Keratinocyte (primary cell): ENCODE data around the gene CTCF. TPM values are rescaled to one million over a fixed set of nuclear protein-coding genes. Genes with fewer than 3 reads are reported as not detected.
A peak's percentile ranks its signal among the peaks of the same experiment; 100 is the strongest.

Source experiments
- DNase-seq: peaks from one replicate; pipeline ENCODE4 v3.0.0-alpha.2; 2011; ENCODE audit warnings: low read depth, missing footprints, low spot score
- FAIRE-seq: peaks from 2 replicates; lab custom pipeline; 2011; peaks lifted over from hg19 to GRCh38; lab: Jason Lieb, UNC
- H2AFZ ChIP-seq: 2 replicates; pipeline ENCODE4 v1.6.0; 2012; ENCODE audit warnings: low read length, control low read depth, inconsistent platforms; ENCODE audit not compliant: control insufficient read depth
- H3K27ac ChIP-seq: 2 replicates; pipeline ENCODE4 v1.5.1; 2011; ENCODE audit warnings: low read length; ENCODE audit not compliant: control insufficient read depth, insufficient read depth
- H3K27me3 ChIP-seq: 3 replicates; pipeline ENCODE4 v1.6.0; 2011; ENCODE audit warnings: low read length; ENCODE audit not compliant: control insufficient read depth, insufficient read depth; ENCODE audit errors: extremely low read depth
- H3K36me3 ChIP-seq, 2 experiments: 2 replicates in 1 of 2; 3 replicates in 1 of 2; pipeline ENCODE4 v1.5.1; 2011; ENCODE audit warnings: low read length in 2 of 2, mild to moderate bottlenecking in 1 of 2; ENCODE audit not compliant: control insufficient read depth in 2 of 2, insufficient read depth in 2 of 2; ENCODE audit errors: extremely low read depth in 1 of 2
- H3K4me1 ChIP-seq: 3 replicates; pipeline ENCODE4 v1.5.1; 2011; ENCODE audit warnings: low read length; ENCODE audit not compliant: control insufficient read depth, insufficient read depth; ENCODE audit errors: extremely low read depth
- H3K4me2 ChIP-seq: 3 replicates; pipeline ENCODE4 v1.6.0; 2011; ENCODE audit warnings: low read depth, low read length; ENCODE audit not compliant: control insufficient read depth, insufficient read depth; ENCODE audit errors: extremely low read depth
- H3K4me3 ChIP-seq, 3 experiments: fragments of 200-600 bp in 1 of 3; sonication (generic) in 1 of 3; 2 replicates in 2 of 3; 3 replicates in 1 of 3; pipeline ENCODE4 v1.5.1; 2011 to 2016; ENCODE audit warnings: low read length in 3 of 3, mild to moderate bottlenecking in 3 of 3, control low read depth in 2 of 3, inconsistent platforms in 1 of 3, low read depth in 1 of 3, mixed read lengths in 1 of 3, mixed run types in 1 of 3, moderate library complexity in 1 of 3; ENCODE audit not compliant: control insufficient read depth in 2 of 3, insufficient read depth in 2 of 3; ENCODE audit errors: extremely low read depth in 1 of 3
- H3K79me2 ChIP-seq: 2 replicates; pipeline ENCODE4 v1.6.0; 2012; ENCODE audit warnings: low read length; ENCODE audit not compliant: control insufficient read depth, insufficient read depth
- H3K9ac ChIP-seq: 3 replicates; pipeline ENCODE4 v1.6.0; 2011; ENCODE audit warnings: low read length; ENCODE audit not compliant: control insufficient read depth, insufficient read depth; ENCODE audit errors: extremely low read depth
- H3K9me1 ChIP-seq: 3 replicates; pipeline ENCODE4 v1.6.0; 2011; ENCODE audit warnings: low read length; ENCODE audit not compliant: control insufficient read depth, insufficient read depth; ENCODE audit errors: extremely low read depth
- H3K9me3 ChIP-seq: 2 replicates; pipeline ENCODE4 v1.5.1; 2012; ENCODE audit warnings: low read depth, low read length; ENCODE audit not compliant: control insufficient read depth
- H4K20me1 ChIP-seq: 3 replicates; pipeline ENCODE4 v1.6.0; 2011; ENCODE audit warnings: low read length; ENCODE audit not compliant: control insufficient read depth, insufficient read depth; ENCODE audit errors: extremely low read depth
- CTCF ChIP-seq, 3 experiments: IDR thresholded peaks in 1 of 3; conservative IDR thresholded peaks in 1 of 3; optimal IDR thresholded peaks in 1 of 3; 2 replicates in 2 of 3; 3 replicates in 1 of 3; pipeline versions ENCODE3 to v1.5.1; 2011; ENCODE audit warnings: low read length in 3 of 3, mild to moderate bottlenecking in 3 of 3, moderate library complexity in 2 of 3, control low read depth in 1 of 3, inconsistent platforms in 1 of 3; ENCODE audit not compliant: insufficient read depth in 2 of 3; ENCODE audit errors: extremely low read depth in 1 of 3
- EZH2 ChIP-seq: IDR thresholded peaks from one replicate; pipeline ENCODE4 v1.6.1; 2012; ENCODE audit warnings: inconsistent platforms, mild to moderate bottlenecking, low read length, moderate library complexity
- dilution Hi-C: fragments of 300-500 bp; cut with MboI; formaldehyde crosslinking; loops from one replicate; pipeline ENCODE4 v1.7.0; 2020; ENCODE audit warnings: low sequenced_read_pairs; ENCODE audit not compliant: extremely low pct_ligation_motif_present
- polyA plus RNA-seq, 5 experiments: library from polyadenylated mRNA; depleted of rRNA in 3 of 5; stranded (reverse) in 3 of 5; stranded (forward) in 1 of 5; unstranded in 1 of 5; fragments of >200 nt; gene quantifications; 1 replicate in 1 of 5; 2 replicates in 3 of 5; 3 replicates in 1 of 5; pipeline versions ENCODE4 v1.2.1 to v1.2.3, GENCODE V29; 2011 to 2012; ENCODE audit warnings: missing spikeins in 2 of 5, low read depth in 1 of 5, low replicate concordance in 1 of 5

Gene CTCF
- polyA plus RNA-seq, 1 donor (not counting 4 experiments of a cell fraction or from before 2014, with no cell fraction given) = 21.4 TPM

GRCh38 chr16:67535201-67535600 lies 27.1 kb upstream of the CTCF start:
- Histone ChIP-seq H3K9me3 (no peaks in the 10 kb centered on the region), H3K27me3 (no peaks in the 10 kb centered on the region), H3K4me2 (no peak overlapping the region), H3K4me1 (peaks cover 23% of the 10 kb centered on the region), H3K79me2 (peaks cover 27% of the 10 kb centered on the region), H3K9ac (no peak overlapping the region), H3K9me1 (peaks cover 2% of the 10 kb centered on the region), H3K4me3 (no peak overlapping the region), H4K20me1 (peaks cover 10% of the 10 kb centered on the region), H3K27ac (no peak overlapping the region), H2AFZ (no peak overlapping the region), H3K36me3 (peaks cover 2 to 9% of the 10 kb centered on the region in 2 experiments)
- TF ChIP-seq EZH2 (no peak), CTCF (optimal IDR thresholded peaks at IDR 0.05 in 1 of 3, IDR thresholded peaks at IDR 0.05 in 1 of 3, conservative IDR thresholded peaks at IDR 0.05 in 1 of 3; ENCODE audit: extremely low read depth in 1 of 3, insufficient read depth in 2 of 3, low read length in 3 of 3) (no peak)
- dilution Hi-C loops = no loop called here
- no peak for DNase-seq
- FAIRE-seq = no peak

DNA sequence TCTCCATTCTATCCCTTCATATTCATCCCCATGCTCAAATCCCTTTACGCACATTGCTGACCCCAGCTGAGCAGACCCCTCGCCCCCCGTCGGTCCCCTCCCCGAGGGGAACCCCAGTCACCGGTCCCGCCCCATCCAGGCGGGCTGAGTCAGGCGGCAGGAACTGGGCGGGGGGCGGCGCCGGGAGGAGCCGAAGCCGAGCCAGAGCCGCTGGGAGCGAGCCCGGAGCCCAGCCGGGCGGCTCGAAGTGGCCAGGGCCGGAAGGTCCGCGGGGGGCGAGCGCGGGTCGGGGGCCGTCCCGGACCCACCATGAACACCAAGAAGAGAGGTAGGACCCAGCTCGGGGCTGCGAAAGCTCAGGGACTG lies 25.1 kb upstream of the CTCF start:
- dilution Hi-C loops = no loop called here
- TF ChIP-seq EZH2 (no peak), CTCF (optimal IDR thresholded peaks at IDR 0.05 in 1 of 3, IDR thresholded peaks at IDR 0.05 in 1 of 3, conservative IDR thresholded peaks at IDR 0.05 in 1 of 3; ENCODE audit: extremely low read depth in 1 of 3, insufficient read depth in 2 of 3, low read length in 3 of 3) (no peak)
- H3K4me2 ChIP-seq = peak overlapping the region; percentile 82
- H3K9ac ChIP-seq = peak overlapping the region; percentile 79
- no peaks in the 10 kb centered on the region for H3K27me3 ChIP-seq
- no peaks in the 10 kb centered on the region for H3K9me3 ChIP-seq
- peaks cover 12% of the 10 kb centered on the region for H3K79me2 ChIP-seq
- peaks cover 10% of the 10 kb centered on the region for H4K20me1 ChIP-seq
- no peak overlapping the region for H2AFZ ChIP-seq
- FAIRE-seq (no peak), DNase-seq (no peak)
- peaks cover 18 to 21% of the 10 kb centered on the region in 2 experiments for H3K36me3 ChIP-seq
- no peaks in the 10 kb centered on the region for H3K9me1 ChIP-seq
- H3K4me1 ChIP-seq = peaks cover 13% of the 10 kb centered on the region
- peak overlapping the region; percentile 8 for H3K27ac ChIP-seq
- H3K4me3 ChIP-seq = peak overlapping the region; percentile 68 to 81 (median 73)
